ENCODE data around the gene PPBP.
"Not testable (repeated sequence)": the region's sequence is repeated elsewhere in the genome, so short reads cannot be mapped to it uniquely, and the experiment has no call there.

The PPBP gene

DNA sequence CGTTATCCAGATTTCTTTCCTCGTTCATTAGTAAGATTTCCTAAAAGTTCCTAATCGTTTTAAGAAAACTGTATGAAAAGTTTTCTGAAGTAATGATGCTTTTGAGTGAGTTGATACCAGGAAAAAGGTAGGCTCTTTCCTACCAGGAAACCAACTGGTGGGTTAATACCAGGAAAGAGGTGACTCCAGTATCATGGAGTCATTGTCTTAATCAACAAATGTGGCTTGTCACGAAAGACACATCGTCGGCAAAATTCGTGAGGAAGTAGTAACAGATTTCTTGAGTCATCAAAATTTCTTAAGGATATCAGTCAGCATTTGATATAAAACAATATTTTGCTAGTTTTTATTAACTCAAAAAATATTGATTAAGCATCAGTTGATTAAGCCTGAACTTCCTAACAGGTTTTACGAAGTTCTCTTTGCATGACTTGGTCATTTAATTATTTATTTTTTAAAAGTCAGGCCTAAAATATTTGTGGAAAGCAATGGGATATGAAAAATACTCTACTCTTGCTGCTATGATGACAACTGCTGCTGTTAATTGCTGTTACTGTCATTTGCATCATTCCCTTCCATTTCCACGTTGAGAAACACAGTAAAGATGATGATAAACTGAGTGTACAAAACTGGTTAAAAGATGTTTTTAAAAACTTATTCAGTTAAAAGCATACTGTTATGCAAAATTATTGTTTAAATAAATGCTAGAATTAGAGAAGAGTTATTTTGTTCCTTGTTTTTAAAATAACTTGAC, 3.2 kb upstream of the PPBP start:
- DNase-seq (ENCODE audit: low read depth, low spot score), result no peak
- TF ChIP-seq, protein P1, sequence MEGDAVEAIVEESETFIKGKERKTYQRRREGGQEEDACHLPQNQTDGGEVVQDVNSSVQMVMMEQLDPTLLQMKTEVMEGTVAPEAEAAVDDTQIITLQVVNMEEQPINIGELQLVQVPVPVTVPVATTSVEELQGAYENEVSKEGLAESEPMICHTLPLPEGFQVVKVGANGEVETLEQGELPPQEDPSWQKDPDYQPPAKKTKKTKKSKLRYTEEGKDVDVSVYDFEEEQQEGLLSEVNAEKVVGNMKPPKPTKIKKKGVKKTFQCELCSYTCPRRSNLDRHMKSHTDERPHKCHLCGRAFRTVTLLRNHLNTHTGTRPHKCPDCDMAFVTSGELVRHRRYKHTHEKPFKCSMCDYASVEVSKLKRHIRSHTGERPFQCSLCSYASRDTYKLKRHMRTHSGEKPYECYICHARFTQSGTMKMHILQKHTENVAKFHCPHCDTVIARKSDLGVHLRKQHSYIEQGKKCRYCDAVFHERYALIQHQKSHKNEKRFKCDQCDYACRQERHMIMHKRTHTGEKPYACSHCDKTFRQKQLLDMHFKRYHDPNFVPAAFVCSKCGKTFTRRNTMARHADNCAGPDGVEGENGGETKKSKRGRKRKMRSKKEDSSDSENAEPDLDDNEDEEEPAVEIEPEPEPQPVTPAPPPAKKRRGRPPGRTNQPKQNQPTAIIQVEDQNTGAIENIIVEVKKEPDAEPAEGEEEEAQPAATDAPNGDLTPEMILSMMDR (IDR thresholded peaks at IDR 0.05; ENCODE audit: insufficient read depth, low read length, missing control alignments), result no peak
- POLR2A ChIA-PET, result no interaction called here
- H3K4me3 ChIP-seq (ENCODE audit: low read depth, low read length), result no peak overlapping the region
- CTCF ChIA-PET, result no interaction called here

DNA sequence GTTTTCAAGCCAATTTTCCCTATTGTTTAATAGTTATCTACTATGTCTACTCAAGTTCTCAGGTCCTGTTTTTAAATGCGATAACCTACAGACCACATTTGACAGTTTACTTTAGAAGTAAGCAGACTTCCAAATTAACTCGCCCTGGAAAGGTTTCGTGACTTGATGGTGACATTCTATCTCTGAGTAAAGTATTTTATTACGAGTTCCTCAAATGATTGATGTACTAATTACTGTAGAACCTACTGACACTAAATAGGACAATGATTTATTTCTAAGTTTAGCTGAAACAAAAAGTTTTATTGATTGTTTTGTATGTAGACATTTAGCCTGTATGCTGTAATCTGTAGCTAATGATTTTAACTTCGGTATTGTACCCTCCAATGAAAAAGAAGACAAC, 1.9 kb upstream of the PPBP start:
- DNase-seq (ENCODE audit: low read depth, low spot score), result no peak
- POLR2A ChIA-PET, result no interaction called here
- no peak overlapping the region for H3K4me3 ChIP-seq (ENCODE audit: low read depth, low read length)
- CTCF ChIA-PET, result no interaction called here
- TF ChIP-seq, protein P1 (IDR thresholded peaks at IDR 0.05; ENCODE audit: insufficient read depth, low read length, missing control alignments), result no peak

DNA sequence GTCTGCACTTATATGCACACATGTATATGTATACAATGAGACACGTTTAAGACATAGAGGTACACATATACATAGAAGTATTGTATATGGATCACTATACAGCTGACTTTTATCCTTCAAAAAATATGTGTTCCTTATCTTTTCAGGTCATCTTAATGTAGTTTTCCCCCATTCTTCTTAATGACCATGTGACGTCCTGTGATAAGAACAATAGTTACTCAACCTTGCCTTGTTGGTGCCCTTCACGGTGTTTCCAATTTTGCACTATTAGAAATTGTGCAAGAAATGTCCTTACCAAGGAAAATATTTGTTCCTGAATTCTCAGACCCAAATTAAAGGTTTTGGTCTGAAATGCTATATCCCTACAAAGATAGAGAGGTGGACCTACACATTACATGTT, 1.0 kb upstream of the PPBP start:
- H3K4me3 ChIP-seq (ENCODE audit: low read depth, low read length), result no peak overlapping the region
- POLR2A ChIA-PET, result no interaction called here
- DNase-seq (ENCODE audit: low read depth, low spot score), result no peak
- CTCF ChIA-PET, result no interaction called here
- TF ChIP-seq, protein P1 (IDR thresholded peaks at IDR 0.05; ENCODE audit: insufficient read depth, low read length, missing control alignments), result no peak

DNA sequence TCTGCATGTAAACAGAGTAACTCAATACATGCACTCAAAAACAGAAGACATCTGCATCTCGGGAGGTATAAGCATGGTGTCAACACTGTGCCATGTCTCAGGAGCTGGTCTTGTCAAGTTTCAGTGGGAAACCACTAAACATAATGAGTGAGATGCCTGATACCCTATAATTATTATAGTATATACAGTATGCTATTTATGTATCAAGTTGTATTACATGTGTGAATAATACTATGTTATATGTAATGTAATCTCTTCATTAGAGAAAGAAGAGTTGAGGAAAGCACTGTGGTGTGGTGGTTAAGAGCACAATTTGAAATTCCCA, 2.5 kb downstream of the PPBP start:
- TF ChIP-seq, protein P1 (IDR thresholded peaks at IDR 0.05; ENCODE audit: insufficient read depth, low read length, missing control alignments), result no peak
- ChIA-PET CTCF (no interaction called here), POLR2A (no interaction called here)
- no peak for DNase-seq (ENCODE audit: low read depth, low spot score)
- H3K4me3 ChIP-seq (ENCODE audit: low read depth, low read length), result no peak overlapping the region

DNA sequence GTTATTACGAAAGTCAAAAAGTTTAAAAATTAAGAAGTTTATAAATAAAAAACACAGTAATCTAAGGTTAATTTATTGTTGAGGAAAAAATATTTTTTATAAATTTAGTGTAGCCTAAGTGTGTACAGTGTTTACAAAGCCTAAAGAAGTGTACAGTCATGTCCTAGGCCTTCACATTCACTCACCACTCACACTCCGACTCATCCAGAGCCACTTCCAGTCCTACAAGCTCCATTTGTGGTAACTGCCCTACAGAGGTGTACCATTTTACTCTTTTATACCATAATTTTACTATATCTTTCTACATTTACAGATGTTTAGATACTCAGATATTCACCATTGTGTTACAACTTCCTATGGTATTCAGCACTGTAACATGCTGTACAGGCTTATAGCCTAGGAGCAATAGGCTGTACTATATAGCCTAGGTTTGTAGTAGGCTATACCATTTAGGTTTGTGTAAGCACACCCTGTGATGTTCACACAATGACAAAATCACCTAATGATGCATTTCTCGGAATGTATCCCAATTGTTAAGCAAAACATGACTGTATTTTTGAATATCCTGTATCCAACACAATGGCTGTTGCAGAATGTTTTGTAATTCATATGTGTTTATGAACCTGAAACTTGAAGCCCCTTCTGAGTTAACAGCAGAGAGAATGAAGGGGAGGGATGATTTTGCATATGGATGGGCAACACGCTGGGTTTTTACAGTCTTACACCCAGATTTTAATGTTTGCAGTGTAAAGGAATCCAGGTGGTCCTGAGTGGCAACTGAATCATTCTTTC, 3.1 kb downstream of the PPBP start:
- CTCF ChIA-PET, result no interaction called here
- DNase-seq (ENCODE audit: low read depth, low spot score), result no peak
- POLR2A ChIA-PET, result no interaction called here
- TF ChIP-seq, protein P1 (IDR thresholded peaks at IDR 0.05; ENCODE audit: insufficient read depth, low read length, missing control alignments), result no peak
- no peak overlapping the region for H3K4me3 ChIP-seq (ENCODE audit: low read depth, low read length)

DNA sequence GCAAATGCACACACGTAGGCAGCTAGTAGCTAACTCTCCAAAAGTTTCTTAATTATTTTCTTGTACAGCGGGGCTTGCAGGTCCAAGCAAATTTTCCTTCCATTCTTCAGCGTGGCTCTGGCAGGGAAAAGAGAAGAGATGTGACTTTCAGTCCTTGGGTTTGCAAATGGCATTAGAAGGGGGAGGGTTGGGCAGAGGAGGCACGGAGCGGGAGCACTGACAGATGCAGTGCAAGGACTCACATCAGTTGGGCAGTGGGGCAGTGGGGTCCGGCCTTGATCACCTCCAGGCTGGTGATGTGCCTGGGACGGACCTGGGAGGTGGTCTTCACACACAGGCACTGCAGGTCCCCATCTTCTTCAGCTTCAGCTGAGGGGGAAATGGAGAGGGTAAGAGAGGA, 6.8 kb downstream of the PPBP start:
- DNase-seq (ENCODE audit: low read depth, low spot score); POLR2A ChIA-PET; CTCF ChIA-PET; H3K4me3 ChIP-seq (ENCODE audit: low read depth, low read length): not testable (repeated sequence)

Measured in AG04449 (cell line).